Measurements from ENCODE around the gene MED15. TPM values are rescaled to one million over a fixed set of nuclear protein-coding genes. Genes with fewer than 3 reads are reported as not detected.

Gene MED15
- total and polyA plus RNA-seq, 4 donors = 57.8 to 123 (median 69.1) TPM

- no peaks in the 10 kb centered on the region for H3K27me3 ChIP-seq (ENCODE audit: control insufficient read depth in 3 of 3, insufficient read depth in 3 of 3, low read length in 2 of 3)
- H3K27ac ChIP-seq (ENCODE audit: low read depth in 1 of 2, low read length in 1 of 2) = no peak overlapping the region
- peaks cover 0 to 14% (median 6%) of the 10 kb centered on the region in 5 donors for H3K4me1 ChIP-seq (ENCODE audit: control insufficient read depth in 5 of 5, insufficient read depth in 5 of 5, low read length in 5 of 5)
- H3K9me3 ChIP-seq (ENCODE audit: control insufficient read depth in 4 of 4, insufficient read depth in 3 of 4, low read length in 3 of 4) = peaks cover 0 to 11% (median 0%) of the 10 kb centered on the region in 4 donors
- TF ChIP-seq, protein P1, sequence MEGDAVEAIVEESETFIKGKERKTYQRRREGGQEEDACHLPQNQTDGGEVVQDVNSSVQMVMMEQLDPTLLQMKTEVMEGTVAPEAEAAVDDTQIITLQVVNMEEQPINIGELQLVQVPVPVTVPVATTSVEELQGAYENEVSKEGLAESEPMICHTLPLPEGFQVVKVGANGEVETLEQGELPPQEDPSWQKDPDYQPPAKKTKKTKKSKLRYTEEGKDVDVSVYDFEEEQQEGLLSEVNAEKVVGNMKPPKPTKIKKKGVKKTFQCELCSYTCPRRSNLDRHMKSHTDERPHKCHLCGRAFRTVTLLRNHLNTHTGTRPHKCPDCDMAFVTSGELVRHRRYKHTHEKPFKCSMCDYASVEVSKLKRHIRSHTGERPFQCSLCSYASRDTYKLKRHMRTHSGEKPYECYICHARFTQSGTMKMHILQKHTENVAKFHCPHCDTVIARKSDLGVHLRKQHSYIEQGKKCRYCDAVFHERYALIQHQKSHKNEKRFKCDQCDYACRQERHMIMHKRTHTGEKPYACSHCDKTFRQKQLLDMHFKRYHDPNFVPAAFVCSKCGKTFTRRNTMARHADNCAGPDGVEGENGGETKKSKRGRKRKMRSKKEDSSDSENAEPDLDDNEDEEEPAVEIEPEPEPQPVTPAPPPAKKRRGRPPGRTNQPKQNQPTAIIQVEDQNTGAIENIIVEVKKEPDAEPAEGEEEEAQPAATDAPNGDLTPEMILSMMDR (IDR thresholded peaks at IDR 0.05; ENCODE audit: control extremely low read depth, extremely low read depth) = no peak
- H3K36me3 ChIP-seq (ENCODE audit: control insufficient read depth in 4 of 4, insufficient read depth in 4 of 4, low read length in 4 of 4) = peaks cover 18 to 39% (median 29%) of the 10 kb centered on the region in 4 donors
- DNase-seq (no peak), ATAC-seq (ENCODE audit: insufficient read depth, low FRiP score) (no peak)
- WGBS, 2 donors = 94 to 95% methylated on average over 14 of the region's 14 CpGs
- no peak overlapping the region for H3K9ac ChIP-seq (ENCODE audit: insufficient read depth in 1 of 2, low read length in 2 of 2)
- H3K4me3 ChIP-seq = no peak overlapping the region
These were observed 55.4 kb downstream of the MED15 start for GRCh38 chr22:20562607-20563465.

GRCh38 chr22:20563466-20563906 is 56.1 kb downstream of the MED15 start:
- no peak for DNase-seq
- Histone ChIP-seq H3K4me1 (ENCODE audit: control insufficient read depth in 5 of 5, insufficient read depth in 5 of 5, low read length in 5 of 5) (peaks cover 0 to 17% (median 8%) of the 10 kb centered on the region in 5 donors), H3K9me3 (ENCODE audit: control insufficient read depth in 4 of 4, insufficient read depth in 3 of 4, low read length in 3 of 4) (peaks cover 0 to 10% (median 0%) of the 10 kb centered on the region in 4 donors), H3K9ac (ENCODE audit: insufficient read depth in 1 of 2, low read length in 2 of 2) (no peak overlapping the region), H3K4me3 (no peak overlapping the region), H3K27ac (ENCODE audit: low read depth in 1 of 2, low read length in 1 of 2) (no peak overlapping the region), H3K27me3 (ENCODE audit: control insufficient read depth in 3 of 3, insufficient read depth in 3 of 3, low read length in 2 of 3) (no peaks in the 10 kb centered on the region), H3K36me3 (ENCODE audit: control insufficient read depth in 4 of 4, insufficient read depth in 4 of 4, low read length in 4 of 4) (peaks cover 18 to 42% (median 28%) of the 10 kb centered on the region in 4 donors)
- TF ChIP-seq, protein P1 (IDR thresholded peaks at IDR 0.05; ENCODE audit: control extremely low read depth, extremely low read depth) = no peak
- WGBS, 2 donors = 76 to 89% methylated on average over 4 of the region's 4 CpGs
- no peak for ATAC-seq (ENCODE audit: insufficient read depth, low FRiP score)

- WGBS, 2 donors = 67 to 77% methylated on average over 13 of the region's 13 CpGs
- DNase-seq (no peak), ATAC-seq (ENCODE audit: insufficient read depth, low FRiP score) (no peak)
- Histone ChIP-seq H3K4me1 (ENCODE audit: control insufficient read depth in 5 of 5, insufficient read depth in 5 of 5, low read length in 5 of 5) (peaks cover 0 to 22% (median 10%) of the 10 kb centered on the region in 5 donors), H3K27me3 (ENCODE audit: control insufficient read depth in 3 of 3, insufficient read depth in 3 of 3, low read length in 2 of 3) (no peaks in the 10 kb centered on the region), H3K36me3 (ENCODE audit: control insufficient read depth in 4 of 4, insufficient read depth in 4 of 4, low read length in 4 of 4) (peaks cover 13 to 44% (median 26%) of the 10 kb centered on the region in 4 donors), H3K27ac (ENCODE audit: low read depth in 1 of 2, low read length in 1 of 2) (no peak overlapping the region), H3K4me3 (no peak overlapping the region), H3K9ac (ENCODE audit: insufficient read depth in 1 of 2, low read length in 2 of 2) (no peak overlapping the region), H3K9me3 (ENCODE audit: control insufficient read depth in 4 of 4, insufficient read depth in 3 of 4, low read length in 3 of 4) (peaks cover 0 to 6% (median 0%) of the 10 kb centered on the region in 4 donors)
- TF ChIP-seq, protein P1 (IDR thresholded peaks at IDR 0.05; ENCODE audit: control extremely low read depth, extremely low read depth) = no peak
These were observed 56.5 kb downstream of the MED15 start for GRCh38 chr22:20563941-20564371.
